HG03439 (cell line): ENCODE measurements around the gene NEURL1.

ENCODE experiments used
- ATAC-seq: cut with Tn5 transposase; IDR thresholded peaks from one replicate; pipeline ENCODE4 v1.9.1; 2021; ENCODE audit warnings: mild to moderate bottlenecking, moderate library complexity; ENCODE audit not compliant: unreplicated experiment

The NEURL1 gene

DNA sequence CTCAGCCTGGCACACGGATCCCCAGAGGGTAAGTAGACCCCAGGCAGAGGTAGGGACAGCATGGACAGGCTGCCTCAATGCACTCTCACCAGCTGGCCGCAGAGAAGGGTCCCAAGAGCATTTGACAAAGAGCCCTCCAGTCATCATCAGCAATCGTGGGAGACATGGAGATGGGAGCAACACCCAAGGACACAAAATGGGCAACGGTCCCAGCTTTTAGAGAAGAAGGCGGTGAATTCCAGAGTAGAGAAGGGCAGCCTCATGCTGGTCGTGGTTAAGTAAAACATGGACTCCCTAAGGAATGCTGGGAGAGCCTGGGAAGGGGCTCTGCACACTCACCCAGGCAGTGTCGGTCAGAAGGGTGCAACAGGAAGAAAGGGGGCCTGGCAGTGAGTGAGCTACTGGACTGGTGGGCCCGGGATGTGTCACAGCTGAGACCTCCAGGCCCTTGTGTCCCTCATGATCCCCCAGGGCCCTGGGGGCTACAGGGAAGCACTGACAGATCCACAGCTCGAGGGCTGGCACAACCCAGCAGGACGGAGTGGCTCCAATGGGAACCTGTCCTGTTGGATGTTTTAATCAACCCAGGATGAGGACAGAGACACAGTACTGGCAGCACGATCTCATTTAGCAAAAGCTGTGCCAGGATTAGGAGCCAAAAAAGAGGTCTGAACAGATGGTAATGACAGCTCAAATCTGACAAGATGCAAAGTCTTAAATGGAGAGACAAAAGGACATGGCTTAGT lies 147.1 kb downstream of the NEURL1 start:
- ATAC-seq, result no peak

DNA sequence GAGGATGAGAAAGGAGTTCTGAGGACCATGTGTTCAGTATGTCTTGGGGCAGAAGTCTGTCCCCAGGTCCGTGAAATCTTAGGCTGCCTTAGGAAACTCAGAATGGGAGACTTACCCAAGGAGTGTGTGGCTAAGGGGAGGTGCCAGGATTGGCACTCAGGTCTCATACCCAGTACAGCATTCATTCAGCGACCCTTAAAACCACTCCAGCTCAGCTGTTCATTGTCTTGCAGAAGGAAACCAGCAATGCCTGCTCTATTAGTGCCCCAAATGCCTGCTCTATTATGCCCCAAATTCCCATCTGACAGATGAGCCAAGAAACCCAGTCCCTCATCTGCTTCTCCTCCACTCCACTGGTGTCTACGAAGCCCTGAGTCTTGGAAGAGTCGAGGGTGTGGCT lies 147.8 kb downstream of the NEURL1 start:
- ATAC-seq, result no peak
